K562 (cell line): ENCODE data around the gene SLC66A3. TPM values are rescaled to one million over a fixed set of nuclear protein-coding genes. Genes with fewer than 3 reads are reported as not detected.

Experiments used
- BRD4 ChIP-seq: fragments of 200-600 bp; sonication (generic); IDR thresholded peaks from 2 replicates; pipeline ENCODE4 v1.6.1; 2017; ENCODE audit warnings: inconsistent platforms
- NR1H2 ChIP-seq: sonication (generic); formaldehyde crosslinking; IDR thresholded peaks from 2 replicates; pipeline ENCODE4 v1.4.0; 2020; ENCODE audit warnings: mild to moderate bottlenecking, missing genetic modification reagents
- PREB ChIP-seq: sonication (generic); formaldehyde crosslinking; IDR thresholded peaks from 2 replicates; pipeline ENCODE4 v1.8.1; 2023; ENCODE audit warnings: mild to moderate bottlenecking, missing genetic modification reagents
- RB1 ChIP-seq: fragments of 450-650 bp; IDR thresholded peaks from 2 replicates; pipeline ENCODE4 v1.6.1; 2017; ENCODE audit warnings: low read depth, mild to moderate bottlenecking
- RBFOX2 ChIP-seq: fragments of 200-400 bp; formaldehyde crosslinking; IDR thresholded peaks from 2 replicates; pipeline ENCODE4 v1.6.1; 2017; ENCODE audit warnings: low read depth, mild to moderate bottlenecking, low read length, moderate library complexity
- YY1 ChIP-seq, 3 experiments: IDR thresholded peaks; 2 replicates each; pipeline ENCODE4 v1.6.1; 2011; ENCODE audit warnings: low read length in 2 of 3, mild to moderate bottlenecking in 2 of 3, moderate library complexity in 2 of 3, borderline replicate concordance in 1 of 3, control low read depth in 1 of 3, low read depth in 1 of 3; ENCODE audit not compliant: insufficient read depth in 3 of 3, insufficient replicate concordance in 2 of 3, control insufficient read depth in 1 of 3, insufficient read length in 1 of 3; ENCODE audit errors: extremely low read depth in 1 of 3
- ZFP30 ChIP-seq: fragments of 250-450 bp; sonication (Bioruptor Pico); IDR thresholded peaks from 2 replicates; pipeline ENCODE4 v1.8.0; 2022; ENCODE audit warnings: moderate library complexity, mild to moderate bottlenecking, inconsistent platforms, borderline replicate concordance
- ZNF175 ChIP-seq: fragments of 200-800 bp; sonication (Bioruptor generic); IDR thresholded peaks from 2 replicates; pipeline ENCODE4 v1.6.1; 2016; ENCODE audit warnings: low read depth, mild to moderate bottlenecking, missing genetic modification characterization, missing compliant biosample characterization
- polyA plus RNA-seq, 8 experiments: library from polyadenylated mRNA; depleted of rRNA in 4 of 8; stranded (reverse) in 5 of 8; unstranded in 3 of 8; fragments of >200 nt; fragmentation: Nextera tagmentation in 2 of 8; fragmentation: Illumina TruSeq in 1 of 8; extraction: Ambion mirVana in 2 of 8; extraction: Trizol in 1 of 8; gene quantifications; 2 replicates each; pipeline versions ENCODE4 v1.2.1 to v1.2.3, GENCODE V29; 2011 to 2014; ENCODE audit warnings: inconsistent platforms in 1 of 8, missing spikeins in 1 of 8
- total RNA-seq, 7 experiments: library from RNA; depleted of rRNA in 6 of 7; stranded (reverse); fragments of >200 nt in 6 of 7; fragmentation: Illumina TruSeq in 2 of 7; extraction: Trizol in 2 of 7; gene quantifications; 2 replicates each; pipeline versions ENCODE4 v1.2.1 to v1.2.3, GENCODE V29; 2011 to 2021; ENCODE audit warnings: low replicate concordance in 1 of 7
- TF ChIP-seq, protein P1 (sequence below): fragments of 450-650 bp; IDR thresholded peaks from 2 replicates; pipeline ENCODE4 v1.6.1; 2017; ENCODE audit warnings: antibody characterized with exemption, mild to moderate bottlenecking

SLC66A3 gene
- total and polyA plus RNA-seq, 9 of the 15 experiments (the other 6 are each of a cell fraction or from before 2014, with no cell fraction given) = 2.8 to 30.0 (median 9.1) TPM

DNA sequence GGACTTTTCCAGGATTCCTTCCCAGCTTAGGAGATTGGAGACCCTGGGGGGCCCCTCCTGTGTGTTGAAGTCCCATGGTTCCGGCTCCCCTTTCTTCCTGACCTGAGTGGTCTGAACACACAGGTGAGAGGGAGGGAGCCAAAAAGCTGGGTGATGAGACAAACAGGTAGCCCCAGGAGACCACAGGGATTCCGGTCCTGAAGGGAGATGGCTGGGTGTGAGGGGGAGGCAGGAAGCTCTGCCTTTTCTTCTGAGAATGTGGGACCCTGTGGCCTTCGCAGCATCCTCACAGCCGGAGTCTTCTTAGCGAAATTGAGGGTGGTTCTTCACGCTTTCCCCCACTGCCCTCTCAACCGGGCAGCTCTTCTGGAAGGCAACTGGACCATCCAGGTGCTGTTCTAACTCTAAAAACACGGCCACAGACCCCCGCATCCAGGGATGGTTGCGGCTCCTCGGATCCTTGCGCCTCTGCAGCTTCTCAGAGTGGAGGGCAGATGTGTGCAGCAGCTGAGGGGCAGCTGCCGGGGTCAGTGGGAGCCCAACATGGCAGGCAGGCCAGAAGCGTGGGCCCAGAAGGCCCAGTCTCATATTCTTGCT, 4.4 kb downstream of the SLC66A3 start (continued):
- no peak for TF ChIP-seq YY1 (IDR thresholded peaks at IDR 0.05; ENCODE audit: borderline replicate concordance in 1 of 3, control insufficient read depth in 1 of 3, extremely low read depth in 1 of 3, insufficient read depth in 3 of 3, insufficient read length in 1 of 3, insufficient replicate concordance in 2 of 3, low read depth in 1 of 3, low read length in 2 of 3)
- TF ChIP-seq RB1 = no peak
- no peak for TF ChIP-seq ZFP30 (CRISPR knock-in tag)
- TF ChIP-seq RBFOX2 = no peak
- TF ChIP-seq NR1H2 = no peak
- no peak for TF ChIP-seq ZNF175 (CRISPR knock-in tag)
- TF ChIP-seq, protein P1, sequence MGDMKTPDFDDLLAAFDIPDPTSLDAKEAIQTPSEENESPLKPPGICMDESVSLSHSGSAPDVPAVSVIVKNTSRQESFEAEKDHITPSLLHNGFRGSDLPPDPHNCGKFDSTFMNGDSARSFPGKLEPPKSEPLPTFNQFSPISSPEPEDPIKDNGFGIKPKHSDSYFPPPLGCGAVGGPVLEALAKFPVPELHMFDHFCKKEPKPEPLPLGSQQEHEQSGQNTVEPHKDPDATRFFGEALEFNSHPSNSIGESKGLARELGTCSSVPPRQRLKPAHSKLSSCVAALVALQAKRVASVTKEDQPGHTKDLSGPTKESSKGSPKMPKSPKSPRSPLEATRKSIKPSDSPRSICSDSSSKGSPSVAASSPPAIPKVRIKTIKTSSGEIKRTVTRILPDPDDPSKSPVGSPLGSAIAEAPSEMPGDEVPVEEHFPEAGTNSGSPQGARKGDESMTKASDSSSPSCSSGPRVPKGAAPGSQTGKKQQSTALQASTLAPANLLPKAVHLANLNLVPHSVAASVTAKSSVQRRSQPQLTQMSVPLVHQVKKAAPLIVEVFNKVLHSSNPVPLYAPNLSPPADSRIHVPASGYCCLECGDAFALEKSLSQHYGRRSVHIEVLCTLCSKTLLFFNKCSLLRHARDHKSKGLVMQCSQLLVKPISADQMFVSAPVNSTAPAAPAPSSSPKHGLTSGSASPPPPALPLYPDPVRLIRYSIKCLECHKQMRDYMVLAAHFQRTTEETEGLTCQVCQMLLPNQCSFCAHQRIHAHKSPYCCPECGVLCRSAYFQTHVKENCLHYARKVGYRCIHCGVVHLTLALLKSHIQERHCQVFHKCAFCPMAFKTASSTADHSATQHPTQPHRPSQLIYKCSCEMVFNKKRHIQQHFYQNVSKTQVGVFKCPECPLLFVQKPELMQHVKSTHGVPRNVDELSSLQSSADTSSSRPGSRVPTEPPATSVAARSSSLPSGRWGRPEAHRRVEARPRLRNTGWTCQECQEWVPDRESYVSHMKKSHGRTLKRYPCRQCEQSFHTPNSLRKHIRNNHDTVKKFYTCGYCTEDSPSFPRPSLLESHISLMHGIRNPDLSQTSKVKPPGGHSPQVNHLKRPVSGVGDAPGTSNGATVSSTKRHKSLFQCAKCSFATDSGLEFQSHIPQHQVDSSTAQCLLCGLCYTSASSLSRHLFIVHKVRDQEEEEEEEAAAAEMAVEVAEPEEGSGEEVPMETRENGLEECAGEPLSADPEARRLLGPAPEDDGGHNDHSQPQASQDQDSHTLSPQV = no peak
- no peak for TF ChIP-seq BRD4
- TF ChIP-seq PREB = no peak
